Kidney epithelial cell (primary cell): ENCODE data around the gene INPP5B. TPM values are rescaled to one million over a fixed set of nuclear protein-coding genes. Genes with fewer than 3 reads are reported as not detected.

ENCODE experiments used
- DNase-seq: peaks from one replicate; pipeline ENCODE4 v3.0.0-alpha.2; 2010; ENCODE audit warnings: low read depth
- H3K27me3 ChIP-seq: 2 replicates; pipeline ENCODE4 v1.6.0; 2011; ENCODE audit warnings: low read length; ENCODE audit not compliant: control insufficient read depth, insufficient read depth
- H3K36me3 ChIP-seq: 2 replicates; pipeline ENCODE4 v1.5.1; 2011; ENCODE audit warnings: low read length; ENCODE audit not compliant: control insufficient read depth, insufficient read depth
- H3K4me3 ChIP-seq: 2 replicates; pipeline ENCODE4 v1.5.1; 2011; ENCODE audit warnings: low read depth, mild to moderate bottlenecking, control low read depth, low read length
- CTCF ChIP-seq: IDR thresholded peaks from 2 replicates; pipeline ENCODE4 v1.5.1; 2011; ENCODE audit warnings: mild to moderate bottlenecking, moderate library complexity, low read length, control low read depth, inconsistent platforms; ENCODE audit not compliant: insufficient read depth, poor library complexity, severe bottlenecking
- total RNA-seq: library from RNA; depleted of rRNA; stranded (reverse); fragments of >200 nt; gene quantifications from 2 replicates; pipeline ENCODE4 v1.2.3, GENCODE V29; 2015

Gene INPP5B
- total RNA-seq, result 18.9 and 19.6 TPM in 2 replicates

DNA sequence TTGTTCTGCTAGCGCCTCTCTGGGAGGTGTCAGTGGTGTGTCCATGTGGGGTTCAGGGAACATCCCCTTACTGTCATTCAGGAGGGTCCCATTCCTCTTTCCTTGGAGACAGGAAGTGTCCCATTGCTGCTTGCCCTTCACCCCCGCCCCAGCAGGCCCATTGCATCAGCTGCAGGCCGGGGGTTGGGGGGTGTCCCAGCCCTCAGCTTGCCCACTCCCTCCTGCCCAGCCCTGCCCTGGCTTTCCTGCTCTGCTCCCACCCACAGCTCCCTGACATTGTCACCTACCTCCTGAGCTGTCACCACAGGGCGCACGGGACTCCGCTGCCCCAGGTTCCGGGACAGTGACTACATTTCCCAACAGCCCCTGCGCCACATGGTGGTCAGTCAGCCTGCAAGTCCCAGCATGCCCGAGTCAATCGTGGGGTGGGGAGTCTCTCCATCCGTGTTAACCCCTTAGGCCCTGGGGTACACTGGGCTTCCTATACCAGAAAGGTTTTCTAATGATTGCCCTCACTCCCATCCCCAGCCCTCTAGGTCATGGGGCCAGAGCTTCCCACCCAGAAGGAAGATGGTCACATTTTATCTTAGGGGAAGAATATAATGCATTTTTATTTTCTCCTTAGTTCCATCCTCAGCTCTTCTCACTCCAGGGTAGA, at the start of gene INPP5B:
Gene INPP5B (minus strand): TSS at position 351 of the 658 bp plus-strand sequence. CDS start 745 bp downstream, outside the sequence.
- H3K4me3 ChIP-seq, result peak within 1 kb of the TSS; percentile 85
- H3K36me3 ChIP-seq, result peaks cover 2% of the 10 kb centered on the region
- H3K27me3 ChIP-seq, result no peaks in the 10 kb centered on the region
- peak; percentile 57 for DNase-seq
- no peak for TF ChIP-seq CTCF

DNA sequence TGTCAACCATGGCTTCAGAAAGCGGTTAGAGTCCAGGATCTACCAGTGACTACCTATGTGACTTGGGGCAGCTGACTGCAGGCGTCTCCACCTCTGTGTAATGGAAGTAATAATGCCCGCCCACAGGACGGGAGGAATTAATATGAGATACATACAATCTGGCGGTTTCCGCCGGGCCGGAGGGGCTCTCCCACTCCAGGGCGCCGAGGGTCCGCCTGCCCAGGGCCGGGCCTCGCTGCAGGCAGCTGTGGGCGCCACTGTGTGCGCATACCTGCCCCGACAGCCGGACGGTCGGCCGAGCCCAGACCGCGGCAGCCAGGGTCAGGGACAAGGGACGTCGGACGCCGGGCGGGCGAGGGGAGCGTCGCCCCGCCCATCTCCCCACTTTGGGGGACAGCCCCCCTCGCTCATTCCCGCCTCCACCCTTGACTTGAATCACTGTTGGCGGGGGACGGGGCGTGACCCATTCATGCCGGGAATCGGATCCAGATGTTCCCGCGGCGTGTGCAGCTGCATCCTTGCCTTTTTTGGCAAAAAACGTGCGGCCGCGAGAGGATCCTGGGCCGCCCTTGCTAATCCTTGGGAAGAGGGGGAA, 49.0 kb upstream of the INPP5B start:
- no peak for TF ChIP-seq CTCF
- no peaks in the 10 kb centered on the region for H3K27me3 ChIP-seq
- no peak for DNase-seq
- peak overlapping the region; percentile 31 for H3K4me3 ChIP-seq
- peaks cover 2% of the 10 kb centered on the region for H3K36me3 ChIP-seq

- TF ChIP-seq CTCF, result no peak
- DNase-seq, result no peak
- H3K27me3 ChIP-seq, result no peaks in the 10 kb centered on the region
- peaks cover 2% of the 10 kb centered on the region for H3K36me3 ChIP-seq
- H3K4me3 ChIP-seq, result no peak overlapping the region
Observed at GRCh38 chr1:37994886-37995566, 48.2 kb upstream of the INPP5B start.

GRCh38 chr1:37989361-37989930, 42.6 kb upstream of the INPP5B start:
- Histone ChIP-seq H3K27me3 (no peaks in the 10 kb centered on the region), H3K36me3 (peaks cover 1% of the 10 kb centered on the region), H3K4me3 (peak overlapping the region; percentile 68)
- DNase-seq, result no peak
- TF ChIP-seq CTCF, result no peak

DNA sequence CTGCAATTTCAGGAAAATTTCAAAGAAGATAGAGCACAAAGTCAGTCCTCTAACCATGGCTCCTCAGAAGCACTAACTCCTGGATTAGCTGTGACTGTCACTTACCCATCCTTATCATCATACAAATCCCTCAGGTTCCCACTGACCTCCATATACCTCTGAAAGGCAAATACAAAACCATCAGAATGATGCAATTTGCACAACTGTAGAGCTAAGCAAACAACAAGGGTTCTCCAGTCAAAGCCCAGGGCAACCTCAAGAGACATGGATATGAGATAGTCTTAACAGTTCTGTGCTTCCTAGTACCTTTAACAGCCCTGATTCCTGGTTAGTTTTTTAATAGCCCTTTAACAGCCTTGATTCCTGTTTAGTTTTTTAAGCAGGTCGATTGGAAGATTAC, 40.8 kb upstream of the INPP5B start:
- no peak overlapping the region for H3K4me3 ChIP-seq
- no peak for DNase-seq
- peaks cover 1% of the 10 kb centered on the region for H3K36me3 ChIP-seq
- no peak for TF ChIP-seq CTCF
- H3K27me3 ChIP-seq, result no peaks in the 10 kb centered on the region
